ENCODE measurements around the gene PARVG. TPM values are rescaled to one million over a fixed set of nuclear protein-coding genes. Genes with fewer than 3 reads are reported as not detected.

PARVG gene
- polyA plus RNA-seq, 1 donor (not counting 4 experiments of a cell fraction or from before 2014, with no cell fraction given), result not detected

DNA sequence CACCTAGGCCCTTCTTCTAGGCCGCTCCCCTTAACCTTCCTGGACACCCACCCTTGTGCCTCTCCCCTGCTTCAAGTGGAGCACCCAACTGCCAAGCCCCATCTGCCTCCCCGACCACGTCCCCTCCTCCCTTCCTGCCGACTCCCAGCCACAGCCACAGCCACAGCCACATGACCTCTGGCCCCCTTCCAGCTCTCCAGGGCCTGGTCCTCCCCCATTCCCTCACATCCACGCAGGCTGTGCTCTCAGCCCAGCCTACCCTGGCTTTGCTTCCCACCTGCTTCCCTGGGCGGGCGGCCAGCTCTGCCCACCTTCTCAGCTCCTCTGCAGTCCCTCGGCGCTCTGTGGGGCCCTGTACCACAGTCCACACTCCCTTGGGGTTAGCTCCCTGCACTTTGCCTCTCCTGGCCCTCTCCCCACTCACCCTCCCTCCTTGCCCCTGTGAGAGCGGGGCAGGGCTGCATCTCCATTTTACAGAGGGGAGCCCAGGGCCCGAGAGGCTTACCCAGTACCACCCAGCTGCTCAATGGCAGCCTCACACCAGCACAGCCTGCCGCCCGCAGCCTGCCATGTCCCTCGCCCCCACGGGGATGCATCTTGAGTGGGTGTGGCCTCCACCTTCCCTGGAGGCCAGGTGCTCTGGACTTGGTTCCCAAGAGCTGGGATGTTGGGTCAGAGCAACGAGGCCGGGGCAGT, 20.3 kb downstream of the PARVG start:
- no peak overlapping the region for H3K9ac ChIP-seq (ENCODE audit: control insufficient read depth, extremely low read depth, insufficient read depth, low read length)
- H3K4me1 ChIP-seq (ENCODE audit: control insufficient read depth, extremely low read depth, insufficient read depth, low read length), result no peaks in the 10 kb centered on the region
- H3K4me2 ChIP-seq (ENCODE audit: control insufficient read depth, extremely low read depth, insufficient read depth, low read depth, low read length), result no peak overlapping the region
- FAIRE-seq (no peak), DNase-seq (ENCODE audit: low read depth, low spot score) (no peak)
- TF ChIP-seq, protein P1, sequence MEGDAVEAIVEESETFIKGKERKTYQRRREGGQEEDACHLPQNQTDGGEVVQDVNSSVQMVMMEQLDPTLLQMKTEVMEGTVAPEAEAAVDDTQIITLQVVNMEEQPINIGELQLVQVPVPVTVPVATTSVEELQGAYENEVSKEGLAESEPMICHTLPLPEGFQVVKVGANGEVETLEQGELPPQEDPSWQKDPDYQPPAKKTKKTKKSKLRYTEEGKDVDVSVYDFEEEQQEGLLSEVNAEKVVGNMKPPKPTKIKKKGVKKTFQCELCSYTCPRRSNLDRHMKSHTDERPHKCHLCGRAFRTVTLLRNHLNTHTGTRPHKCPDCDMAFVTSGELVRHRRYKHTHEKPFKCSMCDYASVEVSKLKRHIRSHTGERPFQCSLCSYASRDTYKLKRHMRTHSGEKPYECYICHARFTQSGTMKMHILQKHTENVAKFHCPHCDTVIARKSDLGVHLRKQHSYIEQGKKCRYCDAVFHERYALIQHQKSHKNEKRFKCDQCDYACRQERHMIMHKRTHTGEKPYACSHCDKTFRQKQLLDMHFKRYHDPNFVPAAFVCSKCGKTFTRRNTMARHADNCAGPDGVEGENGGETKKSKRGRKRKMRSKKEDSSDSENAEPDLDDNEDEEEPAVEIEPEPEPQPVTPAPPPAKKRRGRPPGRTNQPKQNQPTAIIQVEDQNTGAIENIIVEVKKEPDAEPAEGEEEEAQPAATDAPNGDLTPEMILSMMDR (optimal IDR thresholded peaks at IDR 0.05 in 1 of 3, IDR thresholded peaks at IDR 0.05 in 1 of 3, conservative IDR thresholded peaks at IDR 0.05 in 1 of 3; ENCODE audit: extremely low read depth in 1 of 3, insufficient read depth in 2 of 3, low read length in 3 of 3), result no peak
- dilution Hi-C loops (cut with MboI; ENCODE audit: extremely low pct_ligation_motif_present, low sequenced_read_pairs), result no loop called here
- H3K9me3 ChIP-seq (ENCODE audit: control insufficient read depth, low read depth, low read length), result no peaks in the 10 kb centered on the region
- peaks cover 18% of the 10 kb centered on the region for H3K27me3 ChIP-seq (ENCODE audit: control insufficient read depth, extremely low read depth, insufficient read depth, low read length)
- no peak overlapping the region for H3K4me3 ChIP-seq (ENCODE audit: control insufficient read depth in 2 of 3, extremely low read depth in 1 of 3, insufficient read depth in 2 of 3, low read depth in 1 of 3, low read length in 3 of 3)
- no peaks in the 10 kb centered on the region for H3K9me1 ChIP-seq (ENCODE audit: control insufficient read depth, extremely low read depth, insufficient read depth, low read length)
- no peak overlapping the region for H2AFZ ChIP-seq (ENCODE audit: control insufficient read depth, low read length)
- no peak overlapping the region for H3K27ac ChIP-seq (ENCODE audit: control insufficient read depth, insufficient read depth, low read length)
- no peaks in the 10 kb centered on the region for H4K20me1 ChIP-seq (ENCODE audit: control insufficient read depth, extremely low read depth, insufficient read depth, low read length)
- no peaks in the 10 kb centered on the region for H3K36me3 ChIP-seq (ENCODE audit: control insufficient read depth in 2 of 2, extremely low read depth in 1 of 2, insufficient read depth in 2 of 2, low read length in 2 of 2)
- no peaks in the 10 kb centered on the region for H3K79me2 ChIP-seq (ENCODE audit: control insufficient read depth, insufficient read depth, low read length)

GRCh38 chr22:44201665-44202064, 20.9 kb downstream of the PARVG start:
- dilution Hi-C loops (cut with MboI; ENCODE audit: extremely low pct_ligation_motif_present, low sequenced_read_pairs), result no loop called here
- no peaks in the 10 kb centered on the region for H3K9me1 ChIP-seq (ENCODE audit: control insufficient read depth, extremely low read depth, insufficient read depth, low read length)
- TF ChIP-seq EZH2 (IDR thresholded peaks at IDR 0.05; ENCODE audit: low read length), result no peak
- TF ChIP-seq, protein P1 (optimal IDR thresholded peaks at IDR 0.05 in 1 of 3, IDR thresholded peaks at IDR 0.05 in 1 of 3, conservative IDR thresholded peaks at IDR 0.05 in 1 of 3; ENCODE audit: extremely low read depth in 1 of 3, insufficient read depth in 2 of 3, low read length in 3 of 3), result no peak
- H3K4me1 ChIP-seq (ENCODE audit: control insufficient read depth, extremely low read depth, insufficient read depth, low read length), result no peaks in the 10 kb centered on the region
- H3K36me3 ChIP-seq (ENCODE audit: control insufficient read depth in 2 of 2, extremely low read depth in 1 of 2, insufficient read depth in 2 of 2, low read length in 2 of 2), result no peaks in the 10 kb centered on the region
- H3K9me3 ChIP-seq (ENCODE audit: control insufficient read depth, low read depth, low read length), result no peaks in the 10 kb centered on the region
- H3K9ac ChIP-seq (ENCODE audit: control insufficient read depth, extremely low read depth, insufficient read depth, low read length), result no peak overlapping the region
- H2AFZ ChIP-seq (ENCODE audit: control insufficient read depth, low read length), result no peak overlapping the region
- H3K4me3 ChIP-seq (ENCODE audit: control insufficient read depth in 2 of 3, extremely low read depth in 1 of 3, insufficient read depth in 2 of 3, low read depth in 1 of 3, low read length in 3 of 3), result no peak overlapping the region
- FAIRE-seq, result no peak
- no peaks in the 10 kb centered on the region for H4K20me1 ChIP-seq (ENCODE audit: control insufficient read depth, extremely low read depth, insufficient read depth, low read length)
- no peak overlapping the region for H3K4me2 ChIP-seq (ENCODE audit: control insufficient read depth, extremely low read depth, insufficient read depth, low read depth, low read length)
- DNase-seq (ENCODE audit: low read depth, low spot score), result no peak
- H3K27ac ChIP-seq (ENCODE audit: control insufficient read depth, insufficient read depth, low read length), result no peak overlapping the region
- no peaks in the 10 kb centered on the region for H3K79me2 ChIP-seq (ENCODE audit: control insufficient read depth, insufficient read depth, low read length)
- H3K27me3 ChIP-seq (ENCODE audit: control insufficient read depth, extremely low read depth, insufficient read depth, low read length), result peaks cover 18% of the 10 kb centered on the region

All from keratinocyte (primary cell).